ENCODE measurements around the gene KLHL17. TPM values are rescaled to one million over a fixed set of nuclear protein-coding genes. Genes with fewer than 3 reads are reported as not detected.
"Not testable (repeated sequence)": the region's sequence is repeated elsewhere in the genome, so short reads cannot be mapped to it uniquely, and the experiment has no call there.

Gene KLHL17
- polyA plus RNA-seq, 1 donor = 9.0 TPM

GRCh38 chr1:936348-937264 is 23.8 kb upstream of the KLHL17 start:
- no peak for DNase-seq

- no peak for DNase-seq
Measured at GRCh38 chr1:937521-937920, 22.9 kb upstream of the KLHL17 start.

- no peak for DNase-seq
Measured at GRCh38 chr1:938088-938683, 22.2 kb upstream of the KLHL17 start.

- no peak for DNase-seq
Measured at GRCh38 chr1:938711-939489, 21.5 kb upstream of the KLHL17 start.

- DNase-seq = no peak
Measured at GRCh38 chr1:939511-940106, 20.8 kb upstream of the KLHL17 start.

GRCh38 chr1:940107-941014 is 20.0 kb upstream of the KLHL17 start:
- DNase-seq = peak; percentile 86

GRCh38 chr1:941015-941587 is 19.3 kb upstream of the KLHL17 start:
- no peak for DNase-seq

- peak; percentile 85 for DNase-seq
Measured at GRCh38 chr1:941588-942383, 18.6 kb upstream of the KLHL17 start.

- no peak for DNase-seq
Measured at GRCh38 chr1:942411-942821, 18.0 kb upstream of the KLHL17 start.

- DNase-seq = no peak
Measured at GRCh38 chr1:942864-943533, 17.4 kb upstream of the KLHL17 start.

GRCh38 chr1:943545-944340 is 16.6 kb upstream of the KLHL17 start:
- no peak for DNase-seq

- peak; percentile 82 for DNase-seq
Measured at GRCh38 chr1:944341-945325, 15.8 kb upstream of the KLHL17 start.

- no peak for DNase-seq
Measured at GRCh38 chr1:945688-946556, 14.5 kb upstream of the KLHL17 start.

- not testable (repeated sequence) for DNase-seq
Measured at GRCh38 chr1:946811-947210, 13.6 kb upstream of the KLHL17 start.

- DNase-seq = no peak
Measured at GRCh38 chr1:947958-948357, 12.4 kb upstream of the KLHL17 start.

GRCh38 chr1:950268-950667 is 10.1 kb upstream of the KLHL17 start:
- no peak for DNase-seq
